HepG2 (cell line): ENCODE measurements around the gene CSRNP3. TPM values are rescaled to one million over a fixed set of nuclear protein-coding genes. Genes with fewer than 3 reads are reported as not detected.

ENCODE experiments used
- ATAC-seq: fragments of 200-7000 bp; cut with Tn5 transposase; 3 replicates; pipeline ENCODE4 v1.9.1; 2020; ENCODE audit warnings: mild to moderate bottlenecking, moderate library complexity
- BruUV-seq: library from RNA; stranded (reverse); fragments of 400-500 nt; replicated peaks from 2 replicates; lab custom pipeline; 2021; lab: Mats Ljungman, UMichigan
- CTCF ChIA-PET: fragments of 300-600 bp; formaldehyde crosslinking; extraction: SDS; loops from one replicate; lab custom pipeline; 2021; ENCODE audit warnings: low total read pairs, inconsistent platforms, low intra/inter-chr PET ratio; lab: Yijun Ruan, JAX
- POLR2A ChIA-PET: fragments of 350-600 bp; sonication (Branson Sonifier 250); formaldehyde crosslinking; loops from one replicate; lab custom pipeline; 2020; ENCODE audit warnings: antibody characterized with exemption, inconsistent platforms; lab: Yijun Ruan, JAX
- DNase-seq: peaks from one replicate; pipeline ENCODE4 v3.0.0-alpha.2; 2015; ENCODE audit warnings: low spot score
- FAIRE-seq: peaks from 3 replicates; lab custom pipeline; 2011; peaks lifted over from hg19 to GRCh38; lab: Jason Lieb, UNC
- H2AFZ ChIP-seq: one replicate; pipeline ENCODE4 v1.6.1; 2011; ENCODE audit warnings: low read length, inconsistent platforms
- H3K27ac ChIP-seq: fragments of 300-600 bp; 3 replicates; pipeline ENCODE4 v1.8.0; 2011; ENCODE audit warnings: mixed run types, mild to moderate bottlenecking, mixed read lengths, low read length, inconsistent platforms; ENCODE audit not compliant: insufficient read depth; ENCODE audit errors: extremely low read length
- H3K27me3 ChIP-seq, 2 experiments: fragments of 200-600 bp in 1 of 2; 2 replicates in 1 of 2; 3 replicates in 1 of 2; pipeline versions ENCODE4 v1.6.0 to v1.8.0; 2011; ENCODE audit warnings: low read length in 2 of 2, mild to moderate bottlenecking in 2 of 2, moderate library complexity in 2 of 2, inconsistent platforms in 1 of 2; ENCODE audit not compliant: insufficient read depth in 2 of 2, control insufficient read depth in 1 of 2
- H3K36me3 ChIP-seq, 2 experiments: fragments of 200-600 bp in 1 of 2; replicated peaks in 1 of 2; 2 replicates in 1 of 2; 3 replicates in 1 of 2; pipeline versions ENCODE4 v1.5.1 to v1.8.0; 2011; ENCODE audit warnings: low read length in 2 of 2, inconsistent platforms in 1 of 2; ENCODE audit not compliant: insufficient read depth in 2 of 2, control insufficient read depth in 1 of 2
- H3K4me1 ChIP-seq: 2 replicates; pipeline ENCODE4 v1.5.1; 2012; ENCODE audit warnings: low read length, inconsistent platforms; ENCODE audit not compliant: insufficient read depth
- H3K4me2 ChIP-seq: 2 replicates; pipeline ENCODE4 v1.6.0; 2011; ENCODE audit warnings: low read depth, low read length, inconsistent platforms
- H3K4me3 ChIP-seq, 3 experiments: fragments of 200-600 bp in 1 of 3; sonication (generic), shearing (Covaris generic) in 1 of 3; replicated peaks in 1 of 3; 2 replicates each; pipeline ENCODE4 v1.5.1; 2011 to 2016; ENCODE audit warnings: low read length in 3 of 3, inconsistent platforms in 2 of 3, low read depth in 2 of 3, mild to moderate bottlenecking in 2 of 3, control low read depth in 1 of 3, mixed read lengths in 1 of 3; ENCODE audit not compliant: insufficient read depth in 1 of 3
- H3K79me2 ChIP-seq: one replicate; pipeline ENCODE4 v1.6.1; 2011; ENCODE audit warnings: low read length, inconsistent platforms; ENCODE audit not compliant: insufficient read depth
- H3K9ac ChIP-seq: 2 replicates; pipeline ENCODE4 v1.6.0; 2011; ENCODE audit warnings: mild to moderate bottlenecking, low read depth, low read length, inconsistent platforms; ENCODE audit not compliant: insufficient read depth
- H3K9me3 ChIP-seq: 2 replicates; pipeline ENCODE4 v1.5.1; 2012; ENCODE audit warnings: mild to moderate bottlenecking, low read length
- H4K20me1 ChIP-seq: 2 replicates; pipeline ENCODE4 v1.6.0; 2011; ENCODE audit warnings: inconsistent platforms, mild to moderate bottlenecking, low read length, moderate library complexity; ENCODE audit not compliant: insufficient read depth
- AKAP8 ChIP-seq: sonication (generic); formaldehyde crosslinking; IDR thresholded peaks from 2 replicates; pipeline ENCODE4 v1.5.1; 2020; ENCODE audit warnings: mild to moderate bottlenecking, missing genetic modification reagents
- HNF1B ChIP-seq: sonication (generic); formaldehyde crosslinking; IDR thresholded peaks from 2 replicates; pipeline ENCODE4 v1.5.1; 2020; ENCODE audit warnings: mild to moderate bottlenecking, moderate library complexity, missing genetic modification reagents
- MIER2 ChIP-seq: IDR thresholded peaks from 2 replicates; pipeline ENCODE4 v1.6.1; 2016; ENCODE audit warnings: missing biosample characterization, missing genetic modification reagents
- PAWR ChIP-seq: sonication (generic); formaldehyde crosslinking; IDR thresholded peaks from 2 replicates; pipeline ENCODE4 v1.4.0; 2020; ENCODE audit warnings: missing genetic modification reagents, mild to moderate bottlenecking, borderline replicate concordance
- PHF21A ChIP-seq: sonication (generic); formaldehyde crosslinking; IDR thresholded peaks from 2 replicates; pipeline ENCODE4 v1.5.0; 2020; ENCODE audit warnings: mild to moderate bottlenecking, missing genetic modification reagents
- THYN1 ChIP-seq: sonication (generic); formaldehyde crosslinking; IDR thresholded peaks from 2 replicates; pipeline ENCODE4 v1.8.1; 2023; ENCODE audit warnings: low read depth, mild to moderate bottlenecking, moderate library complexity, missing genetic modification reagents, borderline replicate concordance
- ZNF275 ChIP-seq: sonication (generic); formaldehyde crosslinking; IDR thresholded peaks from 2 replicates; pipeline ENCODE4 v1.8.0; 2022; ENCODE audit warnings: missing genetic modification reagents, mild to moderate bottlenecking, inconsistent platforms, borderline replicate concordance
- ZNF713 ChIP-seq: sonication (generic); formaldehyde crosslinking; IDR thresholded peaks from 2 replicates; pipeline ENCODE4 v1.4.0; 2020; ENCODE audit warnings: mild to moderate bottlenecking, missing genetic modification reagents
- ZSCAN31 ChIP-seq: sonication (generic); formaldehyde crosslinking; IDR thresholded peaks from 2 replicates; pipeline ENCODE4 v1.5.0; 2020; ENCODE audit warnings: low read depth, mild to moderate bottlenecking, missing genetic modification reagents
- in situ Hi-C: cut with HindIII; loops from 2 replicates; pipeline ENCODE4 v1.10.0; 2017; ENCODE audit warnings: low pct_unique_long_range_greater_than_20kb; ENCODE audit not compliant: extremely low pct_ligation_motif_present
- intact Hi-C: fragments of 100-400 bp; cut with micrococcal nuclease; formaldehyde crosslinking; loops from one replicate; pipeline ENCODE4 v1.10.0; 2022; ENCODE audit not compliant: unreplicated experiment
- polyA plus RNA-seq, 8 experiments: library from polyadenylated mRNA; depleted of rRNA in 3 of 8; stranded (reverse) in 7 of 8; unstranded in 1 of 8; fragments of >200 nt; fragmentation: Illumina TruSeq in 4 of 8; extraction: Trizol in 4 of 8; gene quantifications; 2 replicates each; pipeline versions ENCODE4 v1.2.1 to v1.2.3, GENCODE V29; 2011 to 2016; ENCODE audit warnings: low read depth in 4 of 8, missing spikeins in 1 of 8, mixed read lengths in 1 of 8; ENCODE audit not compliant: insufficient read depth in 1 of 8
- total RNA-seq, 5 experiments: library from RNA; depleted of rRNA; stranded (reverse); fragments of >200 nt; fragmentation: Illumina TruSeq; extraction: Trizol; gene quantifications; 2 replicates each; pipeline ENCODE4 v1.2.3, GENCODE V29; 2016; ENCODE audit warnings: low read depth in 1 of 5

Gene CSRNP3
- total and polyA plus RNA-seq, 2 of the 13 experiments (the other 11 are each of a cell fraction or from before 2014, with no cell fraction given) = not detected

DNA sequence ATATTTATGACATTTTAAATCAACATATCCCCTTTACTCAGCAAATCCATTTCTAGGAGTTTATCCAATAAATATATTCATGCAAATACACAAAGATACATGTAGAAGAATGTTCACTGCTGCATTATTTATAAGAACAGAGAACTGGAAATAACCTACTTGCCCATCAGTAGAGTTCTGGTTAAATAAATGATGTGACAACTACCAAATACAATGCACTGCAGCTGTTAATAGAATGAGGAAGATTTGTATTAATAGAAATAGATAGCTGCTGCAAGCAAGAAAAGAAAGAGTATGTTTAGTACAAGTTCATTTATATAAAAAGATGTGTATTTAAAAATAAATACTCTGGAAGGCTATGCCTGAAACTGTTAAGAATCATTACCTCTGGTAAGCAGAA is 49.3 kb upstream of the CSRNP3 start:
- Histone ChIP-seq H3K4me2 (no peak overlapping the region), H2AFZ (no peak overlapping the region), H3K27me3 (no peaks in the 10 kb centered on the region), H3K4me3 (no peak overlapping the region), H3K9me3 (no peaks in the 10 kb centered on the region), H3K4me1 (no peaks in the 10 kb centered on the region), H3K79me2 (no peaks in the 10 kb centered on the region), H3K9ac (no peak overlapping the region), H4K20me1 (no peaks in the 10 kb centered on the region), H3K36me3 (no peaks in the 10 kb centered on the region), H3K27ac (no peak overlapping the region)
- in situ Hi-C loops (no loop called here), intact Hi-C loops (no loop called here)
- ChIA-PET CTCF (no interaction called here), POLR2A (no interaction called here)
- FAIRE-seq (no peak), DNase-seq (no peak), ATAC-seq (no peak)
- TF ChIP-seq HNF1B (CRISPR knock-in tag) (no peak), ZNF713 (CRISPR knock-in tag) (no peak), PHF21A (no peak), ZNF275 (CRISPR knock-in tag) (no peak), AKAP8 (CRISPR knock-in tag) (no peak), THYN1 (CRISPR knock-in tag) (no peak), ZSCAN31 (CRISPR knock-in tag) (no peak), MIER2 (CRISPR knock-in tag) (no peak), PAWR (CRISPR knock-in tag) (no peak)
- BruUV-seq = no TSS peak
